ENCODE data around the gene PTPRK.

PTPRK gene

GRCh38 chr6:128280066-128280465 lies 240.3 kb downstream of the PTPRK start:
- no peak for DNase-seq

GRCh38 chr6:128278836-128279235 lies 241.6 kb downstream of the PTPRK start:
- DNase-seq: peak; percentile 87

- peak; percentile 71 for DNase-seq
These were observed 243.0 kb downstream of the PTPRK start for GRCh38 chr6:128277379-128277778.

- DNase-seq: no peak
These were observed 244.1 kb downstream of the PTPRK start for GRCh38 chr6:128276311-128276710.

GRCh38 chr6:128275681-128276080 lies 244.7 kb downstream of the PTPRK start:
- no peak for DNase-seq

- DNase-seq: peak; percentile 29
These were observed 245.4 kb downstream of the PTPRK start for GRCh38 chr6:128275030-128275429.

GRCh38 chr6:128271527-128271926 lies 248.9 kb downstream of the PTPRK start:
- DNase-seq: no peak

GRCh38 chr6:128271011-128271410 lies 249.4 kb downstream of the PTPRK start:
- DNase-seq: peak; percentile 71

- DNase-seq: no peak
These were observed 253.5 kb downstream of the PTPRK start for GRCh38 chr6:128266946-128267345.

- DNase-seq: no peak
These were observed 254.7 kb downstream of the PTPRK start for GRCh38 chr6:128265706-128266105.

GRCh38 chr6:128259730-128260685 lies 260.4 kb downstream of the PTPRK start:
- no peak for DNase-seq

- no peak for DNase-seq
These were observed 261.2 kb downstream of the PTPRK start for GRCh38 chr6:128259029-128259724.

- DNase-seq: no peak
These were observed 264.3 kb downstream of the PTPRK start for GRCh38 chr6:128256095-128256494.

- no peak for DNase-seq
These were observed 267.8 kb downstream of the PTPRK start for GRCh38 chr6:128252341-128253176.

- DNase-seq: no peak
These were observed 268.7 kb downstream of the PTPRK start for GRCh38 chr6:128251445-128252340.

GRCh38 chr6:128250370-128251070 lies 269.9 kb downstream of the PTPRK start:
- no peak for DNase-seq

- no peak for DNase-seq
These were observed 271.0 kb downstream of the PTPRK start for GRCh38 chr6:128249429-128249828.

- DNase-seq: peak; percentile 84
These were observed 273.7 kb downstream of the PTPRK start for GRCh38 chr6:128246472-128247260.

GRCh38 chr6:128244751-128245405 lies 275.5 kb downstream of the PTPRK start:
- DNase-seq: no peak
